ENCODE data around the gene ACAP2.
"Not testable (repeated sequence)": the region's sequence is repeated elsewhere in the genome, so short reads cannot be mapped to it uniquely, and the experiment has no call there.

The ACAP2 gene

DNA sequence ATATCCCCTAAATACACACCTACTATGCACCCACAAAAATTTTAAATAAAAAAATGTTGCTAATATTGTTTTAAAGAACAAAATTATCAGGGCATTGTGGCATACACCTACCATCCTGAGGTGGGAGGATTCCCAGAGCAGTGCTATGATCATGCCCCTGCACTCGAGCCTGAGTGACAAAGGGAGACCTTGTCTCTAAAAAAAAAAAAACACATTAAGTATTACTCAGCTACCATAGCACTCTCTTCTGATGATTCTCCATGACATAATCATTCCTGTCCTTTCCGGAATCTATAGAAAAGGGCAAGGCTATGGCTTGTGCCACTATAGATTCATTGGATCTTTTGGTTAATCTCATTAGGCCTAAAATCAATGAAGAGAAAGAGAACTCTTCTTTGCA, 77.4 kb downstream of the ACAP2 start:
- no peak for DNase-seq (ENCODE audit: low read depth)
- no peak overlapping the region for H3K4me3 ChIP-seq (ENCODE audit: low read depth, low read length)
- TF ChIP-seq POLR2A (IDR thresholded peaks at IDR 0.05; ENCODE audit: extremely low read depth, insufficient read length) (no peak), MYC (IDR thresholded peaks at IDR 0.05; ENCODE audit: low read depth, low read length) (no peak)
- TF ChIP-seq, protein P1, sequence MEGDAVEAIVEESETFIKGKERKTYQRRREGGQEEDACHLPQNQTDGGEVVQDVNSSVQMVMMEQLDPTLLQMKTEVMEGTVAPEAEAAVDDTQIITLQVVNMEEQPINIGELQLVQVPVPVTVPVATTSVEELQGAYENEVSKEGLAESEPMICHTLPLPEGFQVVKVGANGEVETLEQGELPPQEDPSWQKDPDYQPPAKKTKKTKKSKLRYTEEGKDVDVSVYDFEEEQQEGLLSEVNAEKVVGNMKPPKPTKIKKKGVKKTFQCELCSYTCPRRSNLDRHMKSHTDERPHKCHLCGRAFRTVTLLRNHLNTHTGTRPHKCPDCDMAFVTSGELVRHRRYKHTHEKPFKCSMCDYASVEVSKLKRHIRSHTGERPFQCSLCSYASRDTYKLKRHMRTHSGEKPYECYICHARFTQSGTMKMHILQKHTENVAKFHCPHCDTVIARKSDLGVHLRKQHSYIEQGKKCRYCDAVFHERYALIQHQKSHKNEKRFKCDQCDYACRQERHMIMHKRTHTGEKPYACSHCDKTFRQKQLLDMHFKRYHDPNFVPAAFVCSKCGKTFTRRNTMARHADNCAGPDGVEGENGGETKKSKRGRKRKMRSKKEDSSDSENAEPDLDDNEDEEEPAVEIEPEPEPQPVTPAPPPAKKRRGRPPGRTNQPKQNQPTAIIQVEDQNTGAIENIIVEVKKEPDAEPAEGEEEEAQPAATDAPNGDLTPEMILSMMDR (IDR thresholded peaks at IDR 0.05; ENCODE audit: low read depth, low read length): no peak
- TF ChIP-seq, protein P2, sequence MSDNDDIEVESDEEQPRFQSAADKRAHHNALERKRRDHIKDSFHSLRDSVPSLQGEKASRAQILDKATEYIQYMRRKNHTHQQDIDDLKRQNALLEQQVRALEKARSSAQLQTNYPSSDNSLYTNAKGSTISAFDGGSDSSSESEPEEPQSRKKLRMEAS (IDR thresholded peaks at IDR 0.05; ENCODE audit: low read depth, low read length): no peak

DNA sequence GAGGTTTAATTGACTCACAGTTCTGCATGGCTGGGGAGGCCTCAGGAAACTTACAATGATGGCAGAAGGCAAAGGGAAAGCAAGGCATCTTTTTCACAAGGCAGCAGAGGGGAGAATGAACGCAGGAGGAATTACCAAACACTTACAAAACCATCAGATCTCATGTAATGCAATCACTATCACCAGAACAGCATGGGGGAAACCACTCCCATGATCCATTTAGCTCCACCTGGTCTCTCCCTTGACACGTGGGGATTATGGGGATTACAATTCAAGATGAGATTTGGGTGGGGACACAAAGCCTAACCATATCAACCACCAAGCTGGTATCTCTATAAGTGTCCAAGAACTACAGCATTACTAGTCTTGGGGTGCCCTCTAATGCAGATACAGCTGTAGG, 85.0 kb downstream of the ACAP2 start:
- not testable (repeated sequence) for DNase-seq (ENCODE audit: low read depth)

DNA sequence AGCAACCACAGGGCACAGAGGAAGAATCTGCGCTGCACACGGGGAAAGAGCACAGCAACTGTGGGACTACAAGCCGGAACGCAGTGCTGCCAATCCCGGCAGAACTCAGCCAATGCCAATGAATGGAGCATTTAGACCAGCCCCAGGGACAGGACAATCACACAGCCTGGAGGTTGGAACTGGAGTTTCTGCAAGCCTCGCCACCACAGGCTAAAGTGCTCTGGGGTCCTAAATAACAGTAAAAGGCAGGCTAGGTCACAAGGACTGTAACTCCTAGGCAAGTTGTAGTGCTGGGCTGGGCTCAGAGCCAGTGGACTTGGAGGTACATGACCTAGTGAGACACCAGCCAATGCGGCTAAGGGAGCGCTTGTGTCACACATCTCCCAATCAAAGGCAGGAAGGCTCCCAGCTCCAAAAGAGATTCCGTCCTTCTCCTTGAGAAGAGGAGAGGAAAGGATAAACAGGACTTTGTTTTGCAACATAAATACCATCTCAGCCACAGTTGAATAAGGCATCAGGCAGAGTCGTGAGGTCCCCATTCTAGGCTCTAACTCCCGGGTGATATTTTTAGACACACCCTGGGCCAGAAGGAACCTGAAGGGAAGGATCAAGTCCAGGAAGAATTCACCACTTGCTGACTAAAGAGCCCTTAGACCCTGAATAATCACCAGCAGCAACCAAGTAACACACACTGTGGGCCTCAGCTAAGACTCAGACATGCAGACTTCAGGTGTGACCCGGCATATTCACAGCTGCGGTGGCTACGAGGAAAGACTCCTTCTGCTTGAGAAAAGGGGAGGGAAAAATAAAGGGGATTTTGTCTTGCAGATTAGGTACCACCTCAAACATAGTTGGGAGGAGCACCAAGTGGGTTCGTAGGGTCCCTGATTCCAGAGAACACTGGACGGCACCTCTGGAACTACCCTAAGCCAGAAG, 86.4 kb downstream of the ACAP2 start:
- no peak for DNase-seq (ENCODE audit: low read depth)
- no peak overlapping the region for H3K4me3 ChIP-seq (ENCODE audit: low read depth, low read length)
- TF ChIP-seq MYC (IDR thresholded peaks at IDR 0.05; ENCODE audit: low read depth, low read length): no peak
- TF ChIP-seq, protein P2 (IDR thresholded peaks at IDR 0.05; ENCODE audit: low read depth, low read length): no peak

More for the DNA sequence above, 85.0 kb downstream of the ACAP2 start:
- not testable (repeated sequence) for H3K4me3 ChIP-seq (ENCODE audit: low read depth, low read length)

DNA sequence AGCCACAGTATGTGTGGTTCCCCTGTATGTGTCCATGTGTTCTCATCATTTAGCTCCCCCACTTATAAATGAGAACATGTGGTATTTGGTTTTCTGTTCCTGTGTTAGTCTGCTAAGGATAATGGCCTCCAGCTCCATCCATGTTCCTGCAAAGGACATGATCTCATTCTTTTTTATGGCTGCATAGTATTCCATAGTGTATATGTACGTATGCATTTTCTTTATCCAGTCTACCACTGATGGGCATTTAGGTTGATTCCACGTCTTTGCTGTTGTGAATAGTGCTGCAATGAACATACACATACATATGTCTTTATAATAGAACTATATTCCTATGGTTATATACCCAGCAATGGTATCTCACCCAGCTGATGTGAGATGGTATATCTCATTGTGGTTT, 88.8 kb downstream of the ACAP2 start:
- DNase-seq (ENCODE audit: low read depth); H3K4me3 ChIP-seq (ENCODE audit: low read depth, low read length): not testable (repeated sequence)

DNA sequence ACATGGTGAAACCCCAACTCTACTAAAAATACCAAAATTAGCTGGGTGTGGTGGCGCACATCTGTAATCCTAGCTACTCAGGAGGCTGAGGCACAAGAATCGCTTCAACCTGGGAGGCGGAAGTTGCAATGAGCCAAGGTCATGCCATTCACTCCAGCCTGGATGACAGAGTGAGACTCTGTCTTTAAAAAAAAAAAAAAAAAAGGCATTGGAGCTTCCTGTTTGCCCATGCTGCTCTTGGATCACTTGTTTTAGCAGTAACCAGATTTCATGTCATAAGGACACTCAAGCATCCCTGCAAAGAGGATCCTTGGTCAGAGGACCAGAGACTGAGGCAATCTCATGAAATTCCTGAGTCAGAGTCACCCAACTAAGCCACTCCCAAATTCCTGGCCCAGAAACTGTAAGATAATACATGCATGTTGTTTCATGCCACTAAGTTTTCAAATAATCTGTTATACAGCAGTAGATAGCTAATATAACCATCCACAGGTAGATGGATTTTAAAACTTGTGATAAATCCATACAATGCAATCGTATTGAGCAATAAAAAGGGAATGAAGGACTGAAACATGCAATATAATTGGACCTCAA, 89.8 kb downstream of the ACAP2 start:
- DNase-seq (ENCODE audit: low read depth): no peak
- TF ChIP-seq, protein P2 (IDR thresholded peaks at IDR 0.05; ENCODE audit: low read depth, low read length): no peak
- TF ChIP-seq POLR2A (IDR thresholded peaks at IDR 0.05; ENCODE audit: extremely low read depth, insufficient read length) (no peak), MYC (IDR thresholded peaks at IDR 0.05; ENCODE audit: low read depth, low read length) (no peak)
- TF ChIP-seq, protein P1 (IDR thresholded peaks at IDR 0.05; ENCODE audit: low read depth, low read length): no peak
- H3K4me3 ChIP-seq (ENCODE audit: low read depth, low read length): no peak overlapping the region

DNA sequence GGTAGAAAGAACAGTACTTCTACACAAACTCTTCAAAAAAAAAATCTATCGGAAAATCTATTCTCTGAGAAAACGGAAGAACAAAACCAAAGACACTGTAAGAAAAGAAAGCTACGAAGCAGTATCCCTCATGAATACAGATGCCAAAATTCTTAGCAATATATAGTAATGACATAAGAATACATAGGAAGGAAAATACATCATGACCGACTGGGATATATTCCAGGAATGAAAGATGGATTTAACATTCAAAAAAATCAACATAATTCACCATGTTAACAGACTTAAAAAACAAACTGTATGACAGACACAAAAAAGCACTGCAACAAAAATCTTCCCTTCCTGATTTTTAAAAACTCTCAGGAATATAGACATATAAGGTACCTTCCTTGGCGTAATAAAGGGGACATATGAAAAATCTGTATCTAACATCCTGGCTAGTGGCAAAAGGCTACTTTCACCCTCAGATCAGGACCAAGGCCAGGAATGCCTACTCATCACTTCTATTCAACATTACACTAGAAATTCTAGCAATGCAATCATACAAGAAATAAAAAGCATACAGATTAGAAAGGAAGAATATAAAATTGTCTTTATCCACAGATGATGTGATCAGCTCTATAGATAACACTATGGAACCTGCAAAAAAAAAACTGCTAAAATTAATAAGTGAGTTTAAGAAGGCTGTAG, 94.2 kb downstream of the ACAP2 start:
- TF ChIP-seq POLR2A (IDR thresholded peaks at IDR 0.05; ENCODE audit: extremely low read depth, insufficient read length) (no peak), MYC (IDR thresholded peaks at IDR 0.05; ENCODE audit: low read depth, low read length) (no peak)
- TF ChIP-seq, protein P1 (IDR thresholded peaks at IDR 0.05; ENCODE audit: low read depth, low read length): no peak
- TF ChIP-seq, protein P2 (IDR thresholded peaks at IDR 0.05; ENCODE audit: low read depth, low read length): no peak
- H3K4me3 ChIP-seq (ENCODE audit: low read depth, low read length): no peak overlapping the region
- no peak for DNase-seq (ENCODE audit: low read depth)

DNA sequence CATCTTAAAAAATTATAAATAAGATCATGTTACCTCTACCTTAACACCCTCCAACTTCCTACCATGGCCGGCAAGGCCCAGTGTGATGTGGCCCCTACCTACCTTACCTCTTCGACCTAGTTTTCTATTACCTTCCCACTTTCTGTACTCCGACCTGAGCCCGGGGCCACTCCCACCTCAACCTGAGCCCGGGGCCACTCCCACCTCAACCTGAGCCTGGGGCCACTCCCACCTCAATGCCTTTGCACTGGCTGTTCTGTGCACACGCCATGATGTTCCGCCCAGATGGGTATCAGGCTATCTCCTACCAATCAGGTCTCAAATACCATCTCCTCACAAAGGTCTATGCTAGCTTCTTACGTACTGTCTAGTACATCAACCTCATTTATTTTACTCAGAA, 105.1 kb downstream of the ACAP2 start:
- no peak for DNase-seq (ENCODE audit: low read depth)
- no peak overlapping the region for H3K4me3 ChIP-seq (ENCODE audit: low read depth, low read length)

More for the DNA sequence above, 105.1 kb downstream of the ACAP2 start:
- no peak for TF ChIP-seq MYC (IDR thresholded peaks at IDR 0.05; ENCODE audit: low read depth, low read length)

Measured in NB4 (cell line).